Left renal pelvis (tissue), 4 donors: ENCODE measurements around the gene CPE. TPM values are rescaled to one million over a fixed set of nuclear protein-coding genes. Genes with fewer than 3 reads are reported as not detected.

Experiments used
- DNase-seq, 4 donors: peaks; one replicate each; pipeline ENCODE4 v3.0.0-alpha.2; 2013; ENCODE audit warnings: low read depth in 4 of 4, low spot score in 3 of 4
- polyA plus RNA-seq, 4 donors: library from polyadenylated mRNA; unstranded; fragments of 120-200 nt; gene quantifications; one replicate each; pipeline ENCODE4 v1.2.1, GENCODE V29; 2013; ENCODE audit not compliant: insufficient read length in 4 of 4

The CPE gene
- polyA plus RNA-seq, 4 donors, result 82.8 to 488 (median 175) TPM

DNA sequence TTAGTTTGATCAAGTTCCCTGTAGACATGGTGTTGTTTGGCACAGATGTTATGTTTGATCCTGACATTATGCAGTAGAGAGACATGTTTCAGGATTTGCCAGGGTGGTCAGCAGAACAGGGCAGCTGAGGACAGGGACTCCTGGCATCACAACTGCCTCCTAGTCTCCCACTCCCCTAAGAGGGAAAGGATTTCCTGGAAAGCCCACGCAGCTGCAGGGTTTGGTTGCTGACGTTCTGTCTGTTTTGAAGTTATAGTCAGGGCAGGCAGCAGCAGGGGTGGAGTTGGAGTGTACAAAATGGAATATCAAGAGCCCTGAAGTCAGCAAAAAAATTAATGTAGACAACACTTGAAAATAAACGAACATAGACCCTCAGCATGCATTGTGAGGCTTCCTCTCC is 125.4 kb downstream of the CPE start:
- DNase-seq, result no peak

- no peak for DNase-seq
These were observed 127.4 kb downstream of the CPE start for GRCh38 chr4:165505958-165506837.

DNA sequence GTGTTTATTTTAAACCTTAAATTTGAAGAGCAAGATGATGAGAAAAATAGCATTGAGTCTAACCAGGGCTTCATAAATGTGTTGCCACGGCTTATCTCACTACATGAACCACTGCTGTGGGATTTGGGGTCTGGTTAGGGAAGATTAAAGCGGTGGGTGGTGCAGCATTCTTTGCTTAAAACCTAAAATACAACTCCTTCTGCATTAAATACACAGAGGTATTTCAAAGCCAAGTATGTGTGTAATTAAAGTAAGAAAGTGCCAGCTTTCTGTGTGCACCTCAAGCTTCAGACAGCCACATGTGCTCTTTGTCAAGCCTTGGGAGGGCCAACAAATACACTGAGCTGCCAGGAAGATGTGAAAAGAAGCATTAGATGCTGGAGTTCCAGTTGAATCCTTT is 128.0 kb downstream of the CPE start:
- DNase-seq, result no peak

GRCh38 chr4:165507381-165507780 is 128.6 kb downstream of the CPE start:
- DNase-seq, result no peak

DNA sequence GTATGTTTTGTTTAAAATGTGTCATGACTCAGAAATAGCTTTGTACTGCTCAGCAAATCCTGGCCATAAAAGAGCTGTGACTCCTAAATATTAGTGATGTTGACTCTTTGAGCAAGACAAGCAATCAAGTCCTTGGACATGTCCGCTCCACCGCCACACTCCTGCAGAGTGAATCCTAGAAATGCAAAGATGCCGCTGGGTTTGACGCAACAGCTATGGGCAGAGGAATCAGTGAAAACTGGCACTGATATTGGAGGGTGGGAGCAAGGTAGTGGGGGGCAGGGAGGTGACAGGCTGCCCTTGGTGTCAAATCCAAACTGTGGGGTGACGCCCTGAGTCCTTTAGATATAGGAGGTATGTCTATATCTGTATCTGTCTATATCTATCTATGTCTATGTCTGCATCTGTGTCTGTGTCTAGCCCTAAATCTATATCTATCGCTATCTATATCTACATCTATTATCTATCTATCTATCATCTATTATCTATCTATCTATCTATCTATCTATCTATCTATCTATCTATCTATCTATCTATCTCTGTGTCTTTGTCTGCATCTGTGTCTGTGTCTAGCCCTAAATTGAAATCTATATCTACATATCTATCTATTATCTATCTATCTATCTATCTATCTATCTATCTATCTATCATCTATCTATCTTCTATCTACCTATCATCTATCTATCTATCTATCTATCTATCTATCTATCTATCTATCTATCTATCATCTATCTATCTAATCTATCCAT is 129.7 kb downstream of the CPE start:
- no peak for DNase-seq

DNA sequence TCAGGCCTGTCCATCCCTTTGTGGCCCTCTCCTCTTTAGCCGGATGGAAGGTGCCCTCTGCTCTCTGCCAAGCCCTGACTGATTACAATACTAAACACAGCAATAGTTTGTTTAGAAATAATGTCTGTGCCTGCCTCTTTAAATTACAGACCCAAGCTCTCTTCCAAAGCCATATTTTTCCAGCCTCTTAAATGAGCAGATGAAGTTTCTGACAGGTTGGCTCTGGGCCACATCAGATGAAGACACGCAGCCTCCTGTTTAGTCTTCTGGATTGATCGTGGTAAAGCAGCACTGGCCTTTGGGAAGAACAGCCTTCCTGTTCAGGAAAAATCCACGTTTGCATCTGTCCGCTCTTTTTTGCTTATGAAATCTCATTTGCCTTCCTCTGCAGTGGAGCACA is 133.6 kb downstream of the CPE start:
- DNase-seq, result no peak

DNA sequence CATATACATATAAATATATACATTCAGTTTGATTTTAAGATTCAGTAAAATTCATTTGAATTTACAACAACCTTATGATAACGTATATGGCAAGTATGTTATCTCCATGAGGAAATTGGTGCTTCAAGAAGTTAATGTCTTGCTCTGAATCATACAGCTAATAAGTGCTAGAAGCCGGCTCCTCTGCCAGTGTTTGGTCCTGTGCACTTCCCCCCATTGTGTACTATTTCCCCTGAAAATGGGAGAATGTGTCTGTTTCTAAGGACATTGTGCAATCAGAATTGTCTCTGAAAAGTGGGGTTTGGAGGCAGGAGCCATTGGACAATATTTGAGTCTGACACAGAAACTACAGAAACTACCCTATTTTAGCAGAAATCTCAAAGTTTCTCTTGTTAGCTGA is 135.9 kb downstream of the CPE start:
- DNase-seq, result no peak

DNA sequence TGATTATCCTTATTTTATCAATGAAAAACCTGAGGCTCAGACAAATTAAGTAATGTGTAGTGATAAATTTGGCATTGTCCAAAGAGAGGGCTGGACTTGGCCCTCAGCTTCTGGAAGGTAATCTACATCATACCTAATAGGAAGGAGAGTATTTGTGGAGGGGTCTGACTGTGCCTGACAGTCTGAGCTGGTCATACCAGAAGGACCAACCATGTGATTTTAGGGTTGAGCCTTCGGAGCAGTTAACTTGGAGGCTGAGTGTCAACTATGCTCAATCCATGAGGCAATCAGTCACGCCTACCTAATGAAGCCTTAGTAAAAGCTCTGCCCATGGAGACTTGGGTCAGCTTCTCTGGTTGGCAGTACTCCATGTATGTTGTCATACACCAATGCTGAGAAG is 136.4 kb downstream of the CPE start:
- DNase-seq, result no peak

DNA sequence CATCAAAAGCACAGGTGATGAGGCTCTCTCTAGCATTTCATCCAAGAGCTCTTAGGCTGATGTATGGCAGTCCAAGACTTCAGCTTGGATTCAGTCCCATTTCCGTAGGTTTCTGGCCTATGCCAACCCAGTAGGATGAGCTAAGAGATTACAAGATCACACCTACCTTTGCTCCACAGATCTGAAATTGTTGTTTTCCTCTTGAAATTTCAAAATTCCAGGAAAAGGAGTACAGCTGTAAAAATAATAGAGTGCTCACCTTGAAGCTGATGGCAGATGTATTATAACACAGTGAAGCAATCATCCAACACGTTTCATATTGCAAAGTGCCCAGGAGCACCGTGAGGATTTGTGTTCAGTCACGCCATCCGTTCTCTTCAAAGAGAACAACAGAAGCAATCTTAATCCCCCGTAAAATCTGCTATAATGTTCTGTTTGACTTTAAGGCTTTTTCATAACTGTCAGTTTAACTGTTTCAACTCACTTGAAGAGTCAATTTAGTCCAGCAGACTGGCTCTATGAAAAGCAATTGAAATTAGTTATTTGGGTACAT is 137.5 kb downstream of the CPE start:
- no peak for DNase-seq

GRCh38 chr4:165517216-165517615 is 138.4 kb downstream of the CPE start:
- no peak for DNase-seq

DNA sequence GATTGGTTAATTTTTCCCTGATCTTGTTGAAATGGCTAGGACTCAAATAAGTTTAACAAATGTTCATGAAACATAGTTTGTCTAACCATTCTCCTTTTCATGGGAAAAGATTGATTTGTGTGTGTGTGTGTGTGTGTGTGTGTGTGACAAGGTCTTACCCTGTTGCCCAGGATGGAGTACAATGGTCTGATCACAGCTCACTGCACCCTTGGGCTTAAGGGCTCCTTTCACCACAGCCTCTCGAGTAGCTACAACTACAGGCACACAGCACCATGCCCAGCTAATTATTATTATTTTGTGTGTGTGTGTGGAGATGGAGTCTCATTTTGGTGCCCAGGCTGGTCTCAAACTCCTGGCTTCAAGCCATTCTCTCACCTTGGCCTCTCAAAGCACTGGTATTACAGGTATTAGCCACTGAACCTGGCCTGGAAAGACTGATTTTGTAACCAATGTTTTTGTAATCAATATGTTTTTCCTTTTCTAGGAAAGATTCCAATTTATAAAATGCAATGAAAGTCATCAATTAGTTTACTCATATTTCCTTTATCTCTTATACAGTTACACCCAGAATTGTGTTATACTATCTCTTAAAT is 139.3 kb downstream of the CPE start:
- no peak for DNase-seq

- no peak for DNase-seq
These were observed 139.9 kb downstream of the CPE start for GRCh38 chr4:165518686-165519085.

GRCh38 chr4:165519591-165519990 is 140.8 kb downstream of the CPE start:
- no peak for DNase-seq

GRCh38 chr4:165520086-165520485 is 141.3 kb downstream of the CPE start:
- DNase-seq, result no peak

GRCh38 chr4:165522050-165522449 is 143.2 kb downstream of the CPE start:
- no peak for DNase-seq

GRCh38 chr4:165524532-165525190 is 145.9 kb downstream of the CPE start:
- no peak for DNase-seq

DNA sequence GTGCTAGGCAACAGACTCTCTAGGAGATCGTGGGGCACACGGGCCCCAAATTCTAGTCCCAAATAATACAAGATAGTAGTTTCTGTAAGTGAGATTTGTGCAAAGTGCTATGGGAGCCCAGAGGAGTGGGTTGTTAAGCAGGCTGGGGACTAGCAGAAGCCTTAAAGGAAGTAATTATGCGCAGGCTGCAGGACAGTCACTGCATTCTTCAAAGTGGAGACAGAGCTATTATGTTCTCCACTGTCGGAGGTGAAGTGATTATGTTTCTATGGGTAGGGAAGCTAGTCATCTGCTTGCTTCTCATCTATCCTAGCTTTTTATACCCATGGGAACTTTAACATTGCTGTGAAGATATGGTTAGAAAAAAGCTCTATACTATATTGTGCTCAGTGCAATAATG is 154.2 kb downstream of the CPE start:
- DNase-seq, result no peak

DNA sequence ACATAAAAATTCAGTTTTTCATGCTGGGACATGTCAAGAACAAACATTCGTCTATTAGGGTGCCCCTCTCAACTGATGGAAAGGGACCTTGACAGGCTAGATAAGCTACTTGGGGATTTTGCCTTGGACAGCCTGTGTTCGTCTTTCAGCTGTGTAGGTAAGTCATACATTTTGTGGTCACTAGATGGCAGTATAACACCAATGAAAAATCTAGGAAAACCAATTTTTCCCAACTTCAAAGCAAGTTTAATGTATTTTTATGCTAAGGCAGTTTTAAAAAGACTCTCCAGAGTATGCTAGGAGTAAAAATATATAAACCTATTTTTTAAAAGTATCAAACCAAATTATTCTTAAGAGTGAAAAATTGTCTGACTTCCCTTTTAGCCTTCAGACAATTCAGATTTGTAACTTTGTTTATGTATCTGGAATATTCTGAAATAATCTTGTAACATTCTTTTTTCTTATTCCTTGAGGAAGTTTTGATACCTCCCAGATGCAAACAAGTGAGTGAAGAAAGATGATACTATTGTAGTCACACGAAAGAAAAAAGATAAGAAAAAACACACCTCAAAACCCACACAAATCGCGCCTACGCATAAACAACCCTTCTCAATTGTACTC is 158.3 kb downstream of the CPE start:
- DNase-seq, result peak; percentile 25 to 47 (median 34)

DNA sequence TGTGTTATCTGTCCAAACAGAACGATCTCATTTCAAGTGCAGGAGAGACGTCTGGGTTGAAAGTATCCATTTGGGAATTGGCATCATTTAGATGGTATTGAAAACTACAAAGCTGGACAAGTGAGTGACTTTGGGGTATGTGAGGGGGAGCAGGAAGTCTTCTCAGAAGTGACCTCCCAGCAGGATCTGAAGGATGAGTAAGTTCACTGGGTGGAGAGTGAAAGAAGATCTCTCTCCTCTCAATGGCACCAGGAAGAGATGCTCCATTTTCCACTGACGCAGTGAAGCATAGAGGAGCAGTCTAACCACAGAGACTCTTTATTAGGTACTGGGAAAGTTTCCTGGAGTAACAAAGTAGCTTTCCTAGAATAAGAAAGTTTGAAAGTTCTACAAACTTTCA is 161.0 kb downstream of the CPE start:
- no peak for DNase-seq

DNA sequence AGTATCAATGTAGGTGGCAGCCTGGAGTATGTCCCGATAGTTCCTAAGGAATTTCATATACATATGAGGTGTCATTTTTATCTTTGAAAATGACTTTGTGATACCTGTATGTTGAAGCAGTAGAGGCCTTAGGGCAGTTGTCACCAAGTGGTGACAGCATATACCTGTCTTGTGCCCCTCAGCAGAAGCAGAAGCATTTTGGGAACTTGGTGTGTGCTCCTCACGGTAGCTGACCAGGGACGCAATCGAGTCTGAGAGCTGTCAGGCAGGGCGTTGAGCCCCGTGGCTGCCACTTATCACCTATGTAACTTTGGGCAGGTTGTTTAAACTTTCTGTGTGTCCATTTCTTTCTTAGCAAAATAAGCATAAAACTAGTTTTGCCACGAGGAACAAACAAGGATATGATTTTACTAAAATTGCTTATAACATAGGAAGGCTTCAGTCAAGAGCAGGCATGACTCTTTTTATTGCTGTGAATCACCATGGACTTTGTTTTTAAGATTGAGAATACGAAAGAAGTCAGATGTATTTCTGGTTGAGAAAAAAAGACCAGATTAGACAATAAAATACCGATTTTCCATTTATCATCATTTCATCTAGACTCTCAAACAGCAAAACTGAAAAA is 161.5 kb downstream of the CPE start:
- no peak for DNase-seq
